Astrocyte (in vitro differentiated cells and primary cell): ENCODE measurements around the gene CNGB1. TPM values are rescaled to one million over a fixed set of nuclear protein-coding genes. Genes with fewer than 3 reads are reported as not detected.

Experiments used
- DNase-seq: peaks from one replicate; pipeline ENCODE4 v3.0.0-alpha.2; 2010; ENCODE audit warnings: low read depth
- FAIRE-seq: peaks from 2 replicates; lab custom pipeline; 2011; peaks lifted over from hg19 to GRCh38; lab: Jason Lieb, UNC
- H2AFZ ChIP-seq: 2 replicates; pipeline ENCODE4 v1.6.0; 2012; ENCODE audit warnings: low read depth, low read length, inconsistent platforms
- H3K27ac ChIP-seq: 2 replicates; pipeline ENCODE4 v1.5.1; 2011; ENCODE audit warnings: low read depth, low read length, inconsistent platforms
- H3K27me3 ChIP-seq: 2 replicates; pipeline ENCODE4 v1.6.0; 2011; ENCODE audit warnings: low read length, inconsistent platforms; ENCODE audit not compliant: insufficient read depth
- H3K36me3 ChIP-seq: 2 replicates; pipeline ENCODE4 v1.5.1; 2011; ENCODE audit warnings: low read length, inconsistent platforms; ENCODE audit not compliant: insufficient read depth
- H3K4me1 ChIP-seq: 2 replicates; pipeline ENCODE4 v1.5.1; 2011; ENCODE audit warnings: low read length, inconsistent platforms; ENCODE audit not compliant: insufficient read depth
- H3K4me2 ChIP-seq: 2 replicates; pipeline ENCODE4 v1.6.0; 2012; ENCODE audit warnings: low read length, inconsistent platforms
- H3K4me3 ChIP-seq: 2 replicates; pipeline ENCODE4 v1.5.1; 2011; ENCODE audit warnings: low read depth, mild to moderate bottlenecking, low read length, inconsistent platforms; ENCODE audit not compliant: insufficient read depth
- H3K79me2 ChIP-seq: 2 replicates; pipeline ENCODE4 v1.6.0; 2012; ENCODE audit warnings: mild to moderate bottlenecking, low read length, inconsistent platforms; ENCODE audit not compliant: insufficient read depth
- H3K9ac ChIP-seq: 2 replicates; pipeline ENCODE4 v1.6.0; 2012; ENCODE audit warnings: mild to moderate bottlenecking, low read length, inconsistent platforms
- H3K9me3 ChIP-seq: 2 replicates; pipeline ENCODE4 v1.5.1; 2012; ENCODE audit warnings: low read depth, mild to moderate bottlenecking, low read length, inconsistent platforms; ENCODE audit not compliant: insufficient read depth
- H4K20me1 ChIP-seq: 2 replicates; pipeline ENCODE4 v1.6.0; 2012; ENCODE audit warnings: low read length, inconsistent platforms; ENCODE audit not compliant: insufficient read depth
- H3K27ac Mint-ChIP-seq: one replicate; pipeline ENCODE4 v1.8.0; 2021; ENCODE audit warnings: mild to moderate bottlenecking, mixed read lengths; ENCODE audit not compliant: unreplicated experiment
- H3K27me3 Mint-ChIP-seq: one replicate; pipeline ENCODE4 v1.8.0; 2021; ENCODE audit warnings: low read depth, mixed read lengths; ENCODE audit not compliant: unreplicated experiment
- H3K36me3 Mint-ChIP-seq: one replicate; pipeline ENCODE4 v1.8.0; 2021; ENCODE audit warnings: low read depth, mixed read lengths; ENCODE audit not compliant: unreplicated experiment
- H3K4me1 Mint-ChIP-seq: one replicate; pipeline ENCODE4 v1.8.0; 2021; ENCODE audit warnings: low read depth, mixed read lengths; ENCODE audit not compliant: unreplicated experiment
- H3K4me3 Mint-ChIP-seq: one replicate; pipeline ENCODE4 v1.8.0; 2021; ENCODE audit warnings: mild to moderate bottlenecking, moderate library complexity, mixed read lengths; ENCODE audit not compliant: unreplicated experiment
- H3K9me3 Mint-ChIP-seq: one replicate; pipeline ENCODE4 v1.8.0; 2021; ENCODE audit warnings: mild to moderate bottlenecking, mixed read lengths; ENCODE audit not compliant: unreplicated experiment
- CTCF ChIP-seq: IDR thresholded peaks from 2 replicates; pipeline ENCODE4 v1.5.1; 2011; ENCODE audit warnings: low read depth, mild to moderate bottlenecking, inconsistent platforms, low read length, moderate library complexity; ENCODE audit not compliant: insufficient read depth
- EZH2 ChIP-seq: IDR thresholded peaks from 2 replicates; pipeline ENCODE4 v1.6.1; 2012; ENCODE audit warnings: mild to moderate bottlenecking, low read length, inconsistent platforms; ENCODE audit not compliant: insufficient read depth
- total RNA-seq: library from RNA; stranded (reverse); gene quantifications from 2 replicates; pipeline ENCODE4 v1.2.1, GENCODE V29; 2021

The CNGB1 gene
- total RNA-seq, 1 donor from 2014 or later, result not detected

- no peak for FAIRE-seq
- peak; percentile 49 for DNase-seq
- Histone ChIP-seq H3K27me3 (no peaks in the 10 kb centered on the region), H3K4me3 (no peak overlapping the region), H3K4me2 (peak overlapping the region; percentile 57), H4K20me1 (no peaks in the 10 kb centered on the region), H2AFZ (no peak overlapping the region), H3K9ac (peak overlapping the region; percentile 37), H3K79me2 (no peaks in the 10 kb centered on the region), H3K27ac (peak overlapping the region; percentile 67), H3K36me3 (no peaks in the 10 kb centered on the region), H3K4me1 (peaks cover 16% of the 10 kb centered on the region), H3K9me3 (no peaks in the 10 kb centered on the region)
- Mint-ChIP-seq H3K4me3 (no peak overlapping the region), H3K27me3 (no peaks in the 10 kb centered on the region), H3K27ac (peak overlapping the region; percentile 30), H3K4me1 (peaks cover 20% of the 10 kb centered on the region), H3K36me3 (no peaks in the 10 kb centered on the region), H3K9me3 (no peaks in the 10 kb centered on the region)
- TF ChIP-seq EZH2 (no peak), CTCF (no peak)
These were observed 136.0 kb downstream of the CNGB1 start for GRCh38 chr16:57834936-57835335.

Other genes starting within 250 kb of the CNGB1 start
- 21.1 and 28.6 TPM in 2 replicates for gene KATNB1, start 235.4 kb downstream of the CNGB1 start, total RNA-seq
- 80.4 and 96.9 TPM in 2 replicates for gene KIFC3, start 168.6 kb downstream of the CNGB1 start, total RNA-seq
- gene ZNF319, start 29.5 kb upstream of the CNGB1 start, total RNA-seq, result 11.2 and 11.5 TPM in 2 replicates
- 91.3 and 100.0 TPM in 2 replicates for gene USB1, start 30.3 kb upstream of the CNGB1 start, total RNA-seq
- 14.8 and 15.4 TPM in 2 replicates for gene MMP15, start 54.6 kb upstream of the CNGB1 start, total RNA-seq
- 40.1 and 43.6 TPM in 2 replicates for gene CFAP20, start 158.3 kb upstream of the CNGB1 start, total RNA-seq
- gene CSNK2A2, start 227.0 kb upstream of the CNGB1 start, total RNA-seq, result 87.7 and 96.2 TPM in 2 replicates